SKM-1 (cell line): Measurements from ENCODE around the gene LRRC43.

Experiments used
- DNase-seq: peaks from one replicate; lab custom pipeline; 2025; ENCODE audit not compliant: unreplicated experiment; lab: John Stamatoyannopoulos, UW

LRRC43 gene, protein sequence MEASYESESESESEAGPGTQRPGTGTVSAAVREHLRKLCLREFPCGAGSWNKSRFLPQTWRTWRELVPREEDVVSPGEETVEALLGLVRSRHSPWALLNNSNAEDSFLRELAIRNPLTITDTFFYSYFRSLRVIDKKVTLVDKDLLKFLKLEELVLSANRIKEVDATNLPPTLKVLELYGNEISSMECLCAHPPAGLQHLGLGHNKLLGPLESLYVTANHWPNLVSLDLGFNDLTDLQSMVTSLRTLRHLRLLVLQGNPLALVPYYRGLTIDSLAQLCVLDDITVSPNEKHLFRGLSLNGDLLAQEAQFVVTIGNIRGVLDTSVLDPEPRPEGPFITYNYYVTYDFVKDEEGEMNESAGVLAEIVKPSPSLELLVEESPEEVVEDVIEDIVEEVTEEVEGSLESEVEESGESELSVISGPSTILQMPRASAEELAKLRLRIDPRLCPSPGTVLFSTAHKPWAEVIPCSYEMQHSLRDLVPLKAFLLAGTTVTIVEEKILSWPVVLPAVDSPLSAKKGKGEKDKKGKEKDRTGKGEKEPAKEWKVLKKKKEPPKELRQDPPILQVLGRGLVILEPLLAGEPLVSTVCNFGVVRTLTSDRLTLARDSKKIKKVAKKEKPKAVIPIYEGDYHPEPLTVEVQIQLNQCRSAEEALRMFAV

DNA sequence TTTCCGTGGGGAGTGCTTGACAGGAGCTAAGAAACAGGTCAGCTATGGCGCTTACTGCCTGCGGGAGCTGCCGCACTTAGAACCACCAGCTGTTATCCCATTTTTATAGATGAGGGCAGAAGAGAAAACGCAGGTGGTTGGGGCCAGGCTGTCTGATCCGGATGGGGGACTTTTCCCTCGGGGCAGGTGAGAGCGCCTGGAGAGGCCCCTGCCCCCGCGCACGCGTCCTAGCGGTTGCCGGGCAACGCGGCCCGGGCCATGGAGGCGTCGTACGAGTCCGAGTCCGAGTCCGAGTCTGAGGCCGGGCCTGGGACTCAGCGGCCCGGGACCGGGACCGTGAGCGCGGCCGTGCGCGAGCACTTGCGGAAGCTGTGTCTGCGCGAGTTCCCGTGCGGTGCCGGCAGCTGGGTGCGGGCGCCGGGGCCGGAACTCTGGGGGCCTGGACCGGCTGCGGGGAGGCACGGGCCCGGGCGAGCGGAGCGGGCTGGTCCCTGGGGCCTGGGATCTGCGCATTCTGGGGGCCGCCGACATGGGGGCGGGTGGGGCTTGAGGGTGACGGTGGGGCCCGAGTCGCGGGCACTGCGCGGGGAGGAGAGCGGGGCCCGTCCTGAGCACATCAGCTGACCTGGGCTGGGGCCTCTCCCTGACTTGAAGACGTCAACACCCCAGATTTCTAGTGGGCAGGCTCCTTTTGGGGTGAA, at the start of gene LRRC43:
Gene LRRC43 (plus strand): TSS at position 237 of the 701 bp plus-strand sequence. CDS start 22 bp downstream, at position 259.
- no peak for DNase-seq

DNA sequence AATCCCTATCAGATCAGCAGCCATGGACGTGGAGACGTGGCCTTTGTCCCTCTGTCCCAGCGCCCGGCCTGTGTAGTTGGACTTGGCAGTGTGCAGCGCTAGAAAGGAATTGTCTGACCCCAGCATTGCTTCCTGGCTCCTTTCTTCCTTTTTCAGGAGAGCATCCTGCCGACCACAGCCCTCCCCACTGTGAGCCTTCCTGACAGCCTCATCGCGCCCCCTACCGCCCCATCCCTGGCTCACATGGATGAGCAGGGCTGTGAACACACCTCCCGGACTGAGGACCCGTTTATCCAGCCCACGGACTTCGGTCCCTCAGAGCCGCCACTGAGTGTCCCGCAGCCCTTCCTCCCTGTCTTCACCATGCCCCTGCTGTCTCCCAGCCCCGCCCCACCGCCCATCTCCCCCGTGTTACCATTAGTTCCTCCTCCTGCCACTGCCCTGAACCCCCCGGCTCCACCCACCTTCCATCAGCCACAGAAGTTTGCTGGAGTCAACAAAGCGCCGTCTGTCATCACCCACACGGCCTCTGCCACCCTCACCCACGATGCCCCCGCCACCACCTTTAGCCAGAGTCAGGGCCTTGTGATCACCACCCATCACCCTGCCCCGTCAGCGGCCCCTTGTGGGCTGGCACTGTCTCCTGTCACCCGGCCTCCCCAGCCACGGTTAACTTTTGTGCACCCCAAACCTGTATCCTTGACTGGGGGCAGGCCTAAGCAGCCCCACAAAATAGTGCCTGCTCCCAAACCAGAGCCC, 49.6 kb upstream of the LRRC43 start:
- no peak for DNase-seq

GRCh38 chr12:122135437-122136031, 47.4 kb upstream of the LRRC43 start:
- DNase-seq, result no peak

GRCh38 chr12:122137229-122137628, 45.7 kb upstream of the LRRC43 start:
- no peak for DNase-seq

DNA sequence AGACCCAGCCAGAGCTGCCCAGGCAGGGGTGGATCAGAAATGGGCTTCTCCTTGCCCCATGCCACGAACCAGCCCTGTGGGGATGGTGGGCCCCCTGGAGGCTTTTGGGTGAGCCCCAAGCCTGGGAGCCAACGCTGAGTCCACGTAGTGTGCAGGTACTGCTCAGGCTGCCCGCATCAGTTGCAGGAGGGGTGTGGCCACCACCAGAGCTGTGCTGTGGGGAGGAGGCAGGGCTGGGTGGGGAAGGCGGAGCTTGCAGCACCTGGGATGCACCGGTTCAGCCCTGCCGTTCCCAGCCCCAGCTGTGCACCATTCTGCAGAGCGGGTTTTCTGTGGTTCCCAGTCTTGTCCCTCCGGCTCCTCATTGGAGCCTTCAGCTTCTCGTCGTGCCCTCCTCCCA, 45.2 kb upstream of the LRRC43 start:
- DNase-seq, result no peak

GRCh38 chr12:122138181-122138580, 44.7 kb upstream of the LRRC43 start:
- no peak for DNase-seq

GRCh38 chr12:122138616-122139015, 44.3 kb upstream of the LRRC43 start:
- DNase-seq, result no peak

DNA sequence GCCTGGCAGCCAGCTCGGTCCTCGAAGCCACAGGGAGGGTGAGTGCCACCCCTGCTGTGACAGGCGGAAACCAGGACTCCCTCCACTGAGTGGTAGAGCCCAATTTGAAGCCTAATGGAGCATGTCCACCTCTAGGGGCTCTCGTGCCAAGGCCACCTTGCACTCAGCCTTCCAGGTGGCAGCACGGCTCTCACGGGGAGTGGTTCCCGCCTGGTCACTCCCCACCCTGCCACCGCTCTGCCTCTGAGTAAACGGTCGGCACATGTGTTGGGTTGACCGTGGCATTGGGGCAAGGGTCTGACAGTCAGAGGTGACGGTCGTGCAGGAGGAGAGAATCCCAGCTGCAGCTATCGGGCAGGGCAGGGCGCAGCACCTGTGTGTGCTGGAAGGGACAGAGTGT, 43.7 kb upstream of the LRRC43 start:
- DNase-seq, result no peak

DNA sequence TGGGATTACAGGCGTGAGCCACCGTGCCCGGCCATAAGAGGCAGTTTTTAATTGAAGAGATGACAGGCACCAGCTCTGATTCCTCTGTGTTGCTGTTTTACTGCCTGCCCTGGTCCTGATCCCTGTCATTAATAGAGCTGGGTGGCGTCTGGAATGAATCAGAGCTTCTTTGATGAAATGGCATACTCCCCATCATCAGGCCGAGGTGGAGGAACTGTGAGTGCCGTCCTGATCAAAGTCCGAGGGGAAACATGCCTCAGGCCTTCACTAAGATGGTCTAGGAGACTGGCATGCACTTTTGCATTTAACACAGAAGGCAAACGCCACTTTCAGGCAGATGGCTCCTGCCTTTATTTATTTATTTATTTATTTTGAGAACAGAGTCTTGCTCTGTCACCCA, 43.0 kb upstream of the LRRC43 start:
- DNase-seq, result no peak

GRCh38 chr12:122140467-122141257, 42.3 kb upstream of the LRRC43 start:
- no peak for DNase-seq

DNA sequence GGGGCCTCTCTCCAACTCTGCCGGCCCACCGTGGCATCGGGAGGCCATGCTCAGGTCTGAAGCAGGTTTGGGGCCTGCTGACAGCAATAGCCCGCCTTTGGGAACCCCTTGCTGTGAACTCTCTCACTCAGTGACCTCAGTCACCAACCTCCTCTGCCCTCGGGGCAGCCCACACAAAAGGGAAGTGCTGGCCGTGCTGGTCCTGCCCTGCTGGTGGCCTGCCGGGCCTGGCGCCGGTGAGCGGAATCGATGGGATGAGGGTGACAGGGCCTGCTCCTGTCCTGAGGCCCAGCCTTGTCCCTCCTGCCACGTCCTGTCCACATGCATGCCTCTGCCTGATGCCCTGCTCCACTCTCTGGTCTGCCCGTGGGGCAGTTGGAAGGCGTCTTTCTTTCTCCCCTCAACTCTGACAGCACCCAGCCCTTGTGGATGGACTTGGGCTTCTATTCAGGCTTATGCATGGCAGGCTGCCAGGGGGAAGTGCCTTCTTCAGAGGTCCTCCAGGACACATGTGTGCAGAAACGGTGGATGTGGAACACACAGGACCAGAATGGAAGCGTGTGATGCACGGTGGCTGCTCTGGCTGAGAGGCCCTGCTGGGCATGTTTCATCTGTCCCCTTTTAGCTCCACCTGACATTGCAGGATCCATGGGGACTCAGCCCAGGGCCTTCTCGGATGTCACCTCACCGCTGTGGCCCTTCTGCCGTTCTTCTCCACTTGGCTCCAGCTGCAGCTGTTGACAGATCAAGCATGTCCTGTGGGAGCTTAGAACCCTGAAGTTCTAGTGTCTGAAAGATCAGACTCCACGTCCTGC, 40.8 kb upstream of the LRRC43 start:
- DNase-seq, result no peak

DNA sequence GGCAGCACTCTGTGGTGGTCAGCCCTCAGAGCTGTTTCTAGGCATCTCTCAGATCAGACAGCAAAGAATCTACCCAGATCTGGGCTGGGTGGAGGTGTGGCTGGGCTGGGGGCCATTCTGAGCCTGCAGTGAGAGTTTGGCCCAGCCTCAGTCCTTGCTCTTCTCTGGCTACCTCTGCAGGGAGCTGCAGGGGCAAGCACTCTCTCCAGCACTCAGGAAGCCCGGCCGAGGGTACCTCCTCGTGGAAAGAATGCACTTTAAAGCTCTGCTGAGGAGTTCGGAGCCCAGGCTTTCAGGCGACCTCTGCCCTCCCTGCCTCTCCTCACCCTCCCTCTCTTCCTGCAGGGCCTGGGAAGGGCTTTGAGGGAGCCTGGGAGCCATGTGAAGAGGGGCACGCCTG, 40.1 kb upstream of the LRRC43 start:
- no peak for DNase-seq

GRCh38 chr12:122144885-122145284, 38.0 kb upstream of the LRRC43 start:
- DNase-seq, result no peak

DNA sequence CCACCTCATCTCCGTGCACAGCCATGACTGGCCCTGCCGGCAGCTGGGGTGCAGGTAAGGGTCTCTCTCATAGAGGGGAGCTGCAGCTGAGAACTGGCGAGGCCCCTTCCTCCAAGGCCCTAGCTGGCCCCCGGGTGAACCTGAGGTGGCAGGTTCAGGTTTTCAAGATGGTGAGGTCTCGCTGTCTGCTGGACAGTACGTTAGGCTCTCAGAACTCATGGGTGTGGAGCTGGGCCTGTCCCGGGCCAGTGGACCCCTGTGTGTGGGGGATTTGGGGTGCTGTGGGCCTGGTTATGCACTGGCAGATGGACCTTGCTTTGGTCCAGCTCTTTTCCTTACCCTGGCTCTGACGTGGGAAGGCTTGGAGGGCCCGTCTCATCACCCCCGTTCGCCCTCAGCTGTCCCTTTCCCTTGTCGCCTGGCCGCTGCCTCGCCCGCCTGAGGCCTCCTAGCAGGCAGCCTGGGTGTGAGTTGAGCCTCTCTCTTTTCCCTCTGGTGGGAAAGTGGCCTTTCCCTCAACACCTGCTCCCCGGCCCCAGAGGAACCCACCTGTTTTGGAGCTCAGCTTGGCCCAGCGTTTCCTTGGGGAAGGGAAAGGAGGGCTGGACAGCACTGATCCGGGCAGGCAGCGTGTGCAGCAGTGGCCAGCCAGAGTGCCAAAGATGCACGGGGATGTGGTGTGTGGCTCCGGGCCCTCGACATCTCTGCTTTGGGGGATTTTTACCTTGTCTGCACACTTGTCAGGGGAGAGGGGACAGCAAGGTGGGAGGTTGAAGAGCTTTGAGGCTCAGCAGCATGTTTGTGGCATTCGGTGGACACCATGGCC, 37.2 kb upstream of the LRRC43 start:
- DNase-seq, result no peak

GRCh38 chr12:122147514-122148290, 35.2 kb upstream of the LRRC43 start:
- no peak for DNase-seq

DNA sequence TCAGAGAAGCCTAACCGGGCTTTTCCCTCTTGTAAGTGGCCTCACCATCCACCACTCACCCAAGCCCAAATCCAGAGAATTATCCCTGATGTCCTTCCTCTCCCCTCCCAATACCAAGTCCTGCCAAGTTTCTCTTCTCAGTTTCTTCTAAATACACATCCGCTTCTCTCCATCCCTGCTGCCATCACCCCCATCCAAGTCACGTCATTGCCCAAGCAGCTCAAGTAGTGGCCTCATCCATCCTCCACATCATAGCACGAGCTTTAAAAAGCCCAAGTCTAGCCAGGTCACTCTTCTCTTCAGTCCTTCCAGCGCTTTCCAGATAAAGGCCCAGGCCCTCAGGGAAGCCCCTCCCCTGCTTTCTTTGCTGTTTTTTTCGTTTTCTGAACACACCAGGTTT, 34.3 kb upstream of the LRRC43 start:
- no peak for DNase-seq

GRCh38 chr12:122150127-122150681, 32.7 kb upstream of the LRRC43 start:
- no peak for DNase-seq
